ENCODE results near the gene MTMR12.

Gene MTMR12, protein sequence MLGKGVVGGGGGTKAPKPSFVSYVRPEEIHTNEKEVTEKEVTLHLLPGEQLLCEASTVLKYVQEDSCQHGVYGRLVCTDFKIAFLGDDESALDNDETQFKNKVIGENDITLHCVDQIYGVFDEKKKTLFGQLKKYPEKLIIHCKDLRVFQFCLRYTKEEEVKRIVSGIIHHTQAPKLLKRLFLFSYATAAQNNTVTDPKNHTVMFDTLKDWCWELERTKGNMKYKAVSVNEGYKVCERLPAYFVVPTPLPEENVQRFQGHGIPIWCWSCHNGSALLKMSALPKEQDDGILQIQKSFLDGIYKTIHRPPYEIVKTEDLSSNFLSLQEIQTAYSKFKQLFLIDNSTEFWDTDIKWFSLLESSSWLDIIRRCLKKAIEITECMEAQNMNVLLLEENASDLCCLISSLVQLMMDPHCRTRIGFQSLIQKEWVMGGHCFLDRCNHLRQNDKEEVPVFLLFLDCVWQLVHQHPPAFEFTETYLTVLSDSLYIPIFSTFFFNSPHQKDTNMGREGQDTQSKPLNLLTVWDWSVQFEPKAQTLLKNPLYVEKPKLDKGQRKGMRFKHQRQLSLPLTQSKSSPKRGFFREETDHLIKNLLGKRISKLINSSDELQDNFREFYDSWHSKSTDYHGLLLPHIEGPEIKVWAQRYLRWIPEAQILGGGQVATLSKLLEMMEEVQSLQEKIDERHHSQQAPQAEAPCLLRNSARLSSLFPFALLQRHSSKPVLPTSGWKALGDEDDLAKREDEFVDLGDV

DNA sequence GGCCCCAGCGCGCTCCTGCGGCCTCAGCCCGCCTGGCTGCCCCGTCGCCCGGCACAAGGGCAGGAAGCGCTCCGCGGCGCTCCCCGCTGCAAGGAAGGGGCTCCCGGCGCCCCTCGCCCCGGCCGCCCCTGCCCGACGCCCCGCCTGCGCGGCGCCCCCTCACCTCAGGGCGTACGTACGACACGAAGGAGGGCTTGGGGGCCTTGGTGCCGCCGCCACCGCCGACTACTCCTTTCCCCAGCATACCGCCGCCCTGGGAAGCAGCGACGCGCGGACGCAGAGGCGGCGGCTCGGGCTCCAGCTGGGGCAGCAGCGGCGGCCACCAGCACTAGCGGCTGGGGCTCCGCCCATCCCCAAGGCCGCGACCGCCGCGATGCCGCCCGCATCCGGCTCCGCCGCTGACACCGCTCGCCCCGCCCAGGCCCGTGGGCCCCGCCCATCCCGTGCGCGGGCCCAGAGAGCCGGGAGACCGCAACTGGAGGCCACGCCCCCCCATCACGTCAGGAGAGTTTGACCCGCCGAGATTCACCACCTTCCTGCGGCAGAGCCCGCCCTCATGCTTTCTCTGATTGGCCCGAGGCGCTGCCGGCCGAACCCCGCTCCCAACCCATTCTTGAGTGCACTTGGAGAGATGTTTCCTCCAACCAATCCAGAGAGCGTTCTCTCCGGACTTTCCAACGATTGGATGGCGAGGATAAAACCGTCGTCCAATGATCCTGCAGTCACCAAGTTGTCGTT lies at the start of gene MTMR12:
MTMR12 (minus strand) TSS at position 345 of the 738 bp plus-strand sequence; CDS start at position 244, 101 bp downstream.
- DNase-seq (ENCODE audit: low read depth in 2 of 2, low spot score in 1 of 2): peak; percentile 99 to 100

DNA sequence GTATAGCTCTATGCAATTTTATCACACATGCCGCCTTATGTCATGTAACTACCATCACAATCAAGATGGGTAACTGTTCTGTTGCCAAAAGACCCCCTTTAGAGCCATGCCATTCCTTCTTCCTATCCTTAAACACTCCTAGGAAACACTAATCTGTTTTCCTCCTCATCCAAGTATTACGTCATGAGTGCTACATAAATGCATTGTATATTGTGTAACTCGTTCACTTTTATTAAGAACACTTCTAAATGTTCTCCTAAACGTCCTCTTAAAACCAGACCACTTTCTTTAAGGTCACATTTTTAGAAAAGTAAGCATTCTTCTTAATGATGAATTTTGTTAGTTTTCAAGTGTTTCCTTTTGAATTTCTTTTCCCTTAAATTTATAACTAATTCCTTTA lies 49.8 kb upstream of the MTMR12 start:
- no peak for DNase-seq (ENCODE audit: low read depth in 2 of 2, low spot score in 1 of 2)

DNA sequence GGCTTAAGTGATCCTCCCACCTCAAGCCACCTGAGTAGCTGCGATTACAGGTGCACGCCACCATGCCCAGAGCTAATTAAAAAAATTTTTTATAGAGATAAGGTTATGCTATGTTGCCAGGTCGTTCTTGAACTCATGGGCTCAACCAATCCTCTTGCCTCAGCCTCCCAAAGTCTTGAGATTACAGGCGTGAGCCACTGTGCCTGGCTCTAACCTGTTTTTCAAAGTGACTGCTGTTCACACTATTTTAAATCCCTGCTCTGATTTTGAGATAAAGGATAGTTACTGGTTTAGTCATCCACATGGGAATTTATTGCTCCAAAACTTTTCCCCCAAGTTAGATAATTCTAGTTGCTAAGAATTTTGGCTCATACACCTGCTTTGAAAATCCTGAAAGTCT lies 48.2 kb upstream of the MTMR12 start:
- no peak for DNase-seq (ENCODE audit: low read depth in 2 of 2, low spot score in 1 of 2)

DNA sequence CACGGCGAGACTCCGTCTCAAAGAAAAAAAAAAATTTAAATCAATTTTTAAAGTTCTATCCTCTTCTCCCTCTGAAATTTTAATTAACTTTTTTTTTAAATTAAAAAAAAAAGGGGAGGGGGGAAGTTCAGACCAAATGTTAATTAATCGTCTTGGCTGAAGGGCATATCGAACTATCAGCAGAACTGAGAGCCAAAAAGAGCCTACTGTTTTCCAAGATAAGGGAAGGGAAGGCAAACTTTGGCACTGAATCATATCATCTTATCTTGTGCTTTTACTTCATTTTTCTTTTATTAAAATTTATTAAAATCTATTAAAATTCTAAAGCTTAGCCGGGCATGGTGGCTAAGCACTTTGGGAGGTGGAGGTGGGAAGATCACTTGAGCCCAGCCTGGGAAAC lies 45.9 kb upstream of the MTMR12 start:
- DNase-seq (ENCODE audit: low read depth in 2 of 2, low spot score in 1 of 2): no peak

DNA sequence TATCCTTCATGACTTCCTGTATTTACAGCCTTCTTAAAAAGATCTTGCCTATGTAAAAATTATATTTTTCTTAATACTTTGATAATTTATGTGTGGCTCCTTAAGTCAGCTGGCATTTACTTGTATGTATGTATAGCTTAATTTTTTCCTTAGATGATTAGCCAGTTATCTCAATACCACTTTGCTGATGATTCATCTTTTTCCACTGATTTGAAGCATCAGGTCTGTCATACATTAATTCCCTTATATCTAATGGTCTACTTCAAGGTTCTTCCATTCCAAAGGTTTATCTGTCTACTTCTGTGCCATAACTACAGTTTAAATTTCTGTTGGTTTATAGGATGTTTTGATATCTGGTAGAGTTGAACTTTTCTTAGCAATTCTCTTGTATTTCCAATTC lies 44.9 kb upstream of the MTMR12 start:
- DNase-seq (ENCODE audit: low read depth in 2 of 2, low spot score in 1 of 2): no peak

DNA sequence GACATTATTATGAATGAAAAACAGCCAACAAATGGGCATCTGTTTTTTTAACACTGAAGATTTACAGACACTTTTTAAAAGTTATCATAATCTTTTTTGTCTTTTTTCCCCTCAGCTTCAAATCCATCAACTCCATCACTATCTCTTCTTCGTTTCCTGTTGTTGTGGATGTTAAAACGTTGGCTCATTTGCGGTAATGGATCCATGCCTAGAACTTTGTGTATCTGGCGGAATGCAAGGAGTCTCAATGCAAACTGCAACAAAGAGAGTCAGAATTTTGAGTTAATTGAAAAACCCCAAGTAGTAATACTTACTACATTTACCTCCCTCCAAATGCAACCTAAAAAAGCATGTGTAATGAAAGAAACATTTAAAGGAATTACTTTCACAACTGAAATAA lies 42.9 kb upstream of the MTMR12 start:
- DNase-seq (ENCODE audit: low read depth in 2 of 2, low spot score in 1 of 2): no peak

DNA sequence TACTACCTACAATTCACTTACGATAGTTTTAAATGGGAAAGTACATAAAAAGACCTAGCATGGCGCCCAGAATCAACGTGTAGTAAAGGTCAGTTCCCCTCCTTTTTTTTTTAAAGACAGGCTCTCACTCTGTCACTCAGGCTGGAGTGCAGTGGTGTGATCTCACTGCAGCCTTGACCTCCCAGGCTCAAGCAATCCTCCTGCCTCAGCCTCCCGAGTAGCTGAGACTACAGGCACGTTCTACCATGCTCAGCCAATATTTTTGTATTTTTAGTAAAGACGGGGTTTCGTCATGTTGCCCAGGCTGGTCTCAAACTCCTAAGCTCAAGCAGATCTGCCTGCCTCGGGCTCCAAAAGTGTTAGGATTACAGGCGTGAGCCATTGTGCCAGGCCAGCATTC lies 40.7 kb upstream of the MTMR12 start:
- no peak for DNase-seq (ENCODE audit: low read depth in 2 of 2, low spot score in 1 of 2)

DNA sequence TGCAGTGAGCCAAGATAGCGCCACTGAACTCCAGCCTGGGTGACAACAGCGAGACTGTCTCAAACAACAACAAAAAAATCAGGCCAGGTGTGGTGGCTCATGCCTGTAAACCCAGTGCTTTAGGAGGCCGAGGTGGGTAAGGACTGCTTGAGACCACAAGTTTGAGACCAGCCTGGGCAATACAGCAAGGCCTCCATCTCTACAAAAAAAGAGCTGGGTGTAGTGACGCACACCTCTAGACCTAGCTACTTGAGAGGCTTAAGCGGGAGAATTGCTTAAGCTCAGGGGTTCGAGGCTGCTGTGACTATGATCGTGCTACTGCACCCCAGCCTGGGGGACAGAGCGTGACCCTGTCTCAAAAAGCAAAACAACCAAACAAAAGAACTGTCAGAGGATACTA lies 39.9 kb upstream of the MTMR12 start:
- DNase-seq (ENCODE audit: low read depth in 2 of 2, low spot score in 1 of 2): no peak

DNA sequence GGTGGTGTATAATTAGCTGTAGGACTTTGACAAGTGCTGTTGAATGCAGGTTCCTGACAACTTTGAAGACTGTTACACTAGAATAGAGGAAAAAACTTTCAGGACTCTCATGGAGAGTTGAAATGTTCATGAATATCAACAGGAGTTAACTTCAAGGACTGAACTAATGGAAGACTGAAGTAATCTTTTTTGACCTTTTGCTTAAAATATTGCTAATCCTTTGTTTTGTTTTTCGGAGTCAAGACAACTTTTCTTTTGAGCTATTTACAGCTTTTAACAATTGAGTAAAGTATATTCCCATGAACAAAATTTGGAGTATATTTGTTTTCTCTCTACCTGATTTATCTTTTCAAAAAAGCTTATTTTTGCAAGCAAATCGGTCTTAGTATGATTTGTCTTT lies 34.1 kb upstream of the MTMR12 start:
- no peak for DNase-seq (ENCODE audit: low read depth in 2 of 2, low spot score in 1 of 2)

DNA sequence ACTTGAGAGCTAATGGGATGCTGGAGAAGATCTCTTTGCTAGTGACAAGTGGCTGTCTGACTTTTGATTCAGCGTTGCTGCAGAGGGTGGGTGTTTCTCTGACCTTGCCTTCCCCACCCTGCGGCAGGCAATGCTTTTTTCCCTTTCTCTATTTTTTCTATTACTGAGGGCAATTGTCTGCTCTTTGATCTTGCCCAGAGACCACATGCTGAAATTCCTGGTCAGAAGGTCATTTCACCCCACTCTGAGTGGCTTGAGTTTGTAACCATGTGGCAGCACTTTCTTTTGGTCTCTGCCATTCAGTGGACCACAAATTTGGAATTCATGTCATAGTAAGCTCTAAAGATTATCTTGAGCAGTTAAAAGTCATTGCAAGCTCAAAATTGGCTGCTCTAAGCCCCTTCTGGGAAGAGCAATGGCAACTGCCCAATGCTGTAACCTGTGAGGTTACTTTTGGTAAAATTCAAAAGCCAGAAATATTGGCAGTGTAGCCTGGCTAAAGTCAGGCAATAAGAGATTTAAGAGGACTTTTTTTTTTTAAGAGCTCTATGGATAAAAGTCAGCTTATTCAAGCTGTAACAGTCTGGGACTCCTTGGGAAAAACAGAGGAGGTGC lies 30.4 kb upstream of the MTMR12 start:
- no peak for DNase-seq (ENCODE audit: low read depth in 2 of 2, low spot score in 1 of 2)

DNA sequence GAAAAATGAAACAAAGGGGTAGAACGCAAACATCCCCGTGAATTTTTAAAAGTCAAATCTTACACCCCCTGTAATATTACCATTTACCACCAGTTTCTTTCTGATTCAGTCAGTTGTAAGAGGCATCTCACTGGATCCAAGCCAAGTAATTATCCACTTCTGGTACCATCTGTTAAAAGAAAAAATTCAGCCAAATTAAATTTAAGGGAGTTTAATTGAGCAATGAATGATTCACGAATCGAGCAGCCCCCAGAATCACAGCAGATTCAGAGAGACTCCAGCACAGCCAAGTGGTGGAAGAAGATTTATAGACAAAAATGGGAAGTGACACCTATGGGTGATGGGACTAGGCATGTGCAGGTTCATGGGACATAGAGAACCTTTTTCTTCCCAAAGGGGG lies 29.9 kb upstream of the MTMR12 start:
- DNase-seq (ENCODE audit: low read depth in 2 of 2, low spot score in 1 of 2): no peak

DNA sequence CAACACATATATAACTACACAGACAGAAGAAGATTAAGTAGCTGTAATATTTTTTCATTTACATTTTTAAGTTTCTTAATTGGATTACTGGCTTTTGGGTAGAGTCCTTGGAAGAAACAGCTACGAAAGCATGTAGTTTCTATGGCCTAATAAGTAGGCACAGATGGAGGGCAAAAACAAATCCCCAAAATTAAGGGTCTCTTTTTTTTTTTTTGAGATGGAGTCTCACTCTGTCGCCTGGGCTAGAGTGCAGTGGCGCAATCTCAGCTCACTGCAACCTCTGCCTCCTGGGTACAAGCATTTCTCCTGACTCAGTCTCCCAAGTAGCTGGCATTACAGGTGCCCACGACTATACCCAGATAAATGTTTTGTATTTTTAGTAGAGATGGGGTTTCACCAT lies 27.1 kb upstream of the MTMR12 start:
- DNase-seq (ENCODE audit: low read depth in 2 of 2, low spot score in 1 of 2): no peak

DNA sequence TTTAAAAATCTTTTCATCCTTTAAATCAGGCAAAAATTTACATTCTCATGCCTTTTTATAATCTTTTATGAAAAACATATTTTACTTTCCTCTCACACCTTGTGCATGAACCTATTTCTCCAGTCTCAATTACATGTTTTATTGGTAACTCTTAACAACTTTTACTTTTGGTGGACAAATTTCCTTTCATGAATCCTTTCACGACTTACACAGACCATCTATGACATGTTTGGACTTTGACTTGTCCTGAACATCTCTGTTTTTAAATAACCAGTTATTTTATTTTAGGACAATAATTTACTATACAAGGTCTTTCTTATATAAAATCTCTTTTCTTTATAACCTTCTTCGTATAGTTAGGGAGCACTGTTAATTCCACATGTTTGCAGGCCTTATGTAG lies 26.5 kb upstream of the MTMR12 start:
- no peak for DNase-seq (ENCODE audit: low read depth in 2 of 2, low spot score in 1 of 2)

DNA sequence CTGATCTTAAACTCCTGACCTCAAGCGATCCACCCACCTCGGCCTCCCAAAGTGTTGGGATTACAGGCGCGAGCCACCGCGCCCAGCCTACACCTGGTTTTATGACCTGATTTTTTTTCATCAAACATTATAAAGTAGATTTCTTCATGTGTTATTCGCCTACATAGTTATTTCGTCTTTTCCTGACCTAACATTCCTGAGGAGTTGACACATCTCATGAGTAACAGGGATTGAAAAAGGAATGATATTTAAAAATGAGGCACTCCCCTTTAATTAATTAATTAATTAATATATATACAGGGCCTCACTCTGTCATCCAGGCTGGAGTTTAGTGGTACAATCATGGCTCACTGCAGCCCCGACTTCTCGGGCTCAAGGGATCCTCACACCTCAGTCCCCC lies 20.2 kb upstream of the MTMR12 start:
- no peak for DNase-seq (ENCODE audit: low read depth in 2 of 2, low spot score in 1 of 2)

DNA sequence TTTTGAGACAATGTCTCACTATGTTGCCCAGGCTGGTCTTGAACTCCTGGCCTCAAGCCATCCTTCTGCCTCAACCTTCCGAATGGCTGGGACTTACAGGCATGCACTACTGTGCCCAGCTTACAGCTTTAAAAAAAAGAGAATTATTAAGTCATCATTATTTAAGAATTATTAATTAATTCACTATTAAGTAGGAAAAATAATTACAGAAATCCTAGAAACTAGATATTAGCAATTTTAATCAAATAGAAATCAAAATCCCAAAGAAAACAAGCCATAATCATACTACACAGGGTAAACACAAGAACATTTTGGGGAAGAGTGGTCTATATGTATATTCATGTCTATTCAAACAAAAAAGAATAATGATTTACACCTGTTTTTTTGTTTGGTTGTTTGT lies 19.6 kb upstream of the MTMR12 start:
- DNase-seq (ENCODE audit: low read depth in 2 of 2, low spot score in 1 of 2): no peak

DNA sequence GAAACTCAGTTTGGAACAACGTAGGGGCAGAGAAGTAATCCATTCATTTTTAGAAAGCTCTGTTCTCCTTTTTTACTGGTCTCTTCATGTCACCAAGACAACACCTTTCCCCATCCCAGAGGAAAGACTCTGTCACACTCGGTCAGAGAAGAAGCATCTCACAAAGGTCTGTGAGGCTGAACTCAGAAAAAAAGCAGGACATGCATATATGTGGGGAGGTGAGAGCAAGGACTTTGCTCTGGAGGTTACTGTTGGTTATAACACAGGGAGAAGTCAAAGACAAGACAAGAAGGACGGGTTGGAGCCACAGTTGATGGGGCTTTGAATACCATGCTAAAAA lies 19.2 kb upstream of the MTMR12 start:
- no peak for DNase-seq (ENCODE audit: low read depth in 2 of 2, low spot score in 1 of 2)

DNA sequence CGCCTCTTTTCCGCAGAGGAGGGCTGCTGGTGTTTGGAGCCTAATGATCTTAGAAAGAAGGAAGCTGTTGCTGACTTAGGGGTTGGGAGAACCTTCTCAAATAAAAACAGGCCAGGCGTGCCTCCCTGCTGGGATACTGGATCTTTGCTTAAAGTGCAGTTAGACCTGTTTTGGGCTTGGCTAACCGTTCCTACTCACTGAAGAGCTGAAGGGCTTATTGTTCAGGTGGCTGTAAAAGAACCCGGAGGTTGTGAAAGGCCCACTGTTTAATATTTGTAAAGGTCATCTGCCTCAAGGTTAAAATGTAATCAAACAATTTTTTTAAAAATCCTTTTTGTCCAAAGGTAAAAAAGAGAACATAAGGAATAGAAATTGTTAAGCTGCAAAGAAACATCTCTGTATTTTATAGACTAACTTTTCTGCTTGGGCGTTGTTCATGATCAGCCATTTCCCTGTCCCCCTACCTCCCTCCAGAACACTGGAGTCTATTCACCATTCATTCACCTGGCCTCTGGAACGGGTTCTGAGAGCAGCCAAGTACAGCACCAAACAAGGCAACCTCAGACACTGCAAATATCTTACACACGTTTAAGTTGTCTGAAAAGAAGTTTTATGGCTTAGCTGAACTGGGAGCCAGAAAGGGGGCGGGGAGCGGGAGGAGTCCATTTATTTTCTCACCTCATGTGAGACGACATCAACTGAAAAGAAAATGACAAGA lies 18.6 kb upstream of the MTMR12 start:
- DNase-seq (ENCODE audit: low read depth in 2 of 2, low spot score in 1 of 2): no peak

DNA sequence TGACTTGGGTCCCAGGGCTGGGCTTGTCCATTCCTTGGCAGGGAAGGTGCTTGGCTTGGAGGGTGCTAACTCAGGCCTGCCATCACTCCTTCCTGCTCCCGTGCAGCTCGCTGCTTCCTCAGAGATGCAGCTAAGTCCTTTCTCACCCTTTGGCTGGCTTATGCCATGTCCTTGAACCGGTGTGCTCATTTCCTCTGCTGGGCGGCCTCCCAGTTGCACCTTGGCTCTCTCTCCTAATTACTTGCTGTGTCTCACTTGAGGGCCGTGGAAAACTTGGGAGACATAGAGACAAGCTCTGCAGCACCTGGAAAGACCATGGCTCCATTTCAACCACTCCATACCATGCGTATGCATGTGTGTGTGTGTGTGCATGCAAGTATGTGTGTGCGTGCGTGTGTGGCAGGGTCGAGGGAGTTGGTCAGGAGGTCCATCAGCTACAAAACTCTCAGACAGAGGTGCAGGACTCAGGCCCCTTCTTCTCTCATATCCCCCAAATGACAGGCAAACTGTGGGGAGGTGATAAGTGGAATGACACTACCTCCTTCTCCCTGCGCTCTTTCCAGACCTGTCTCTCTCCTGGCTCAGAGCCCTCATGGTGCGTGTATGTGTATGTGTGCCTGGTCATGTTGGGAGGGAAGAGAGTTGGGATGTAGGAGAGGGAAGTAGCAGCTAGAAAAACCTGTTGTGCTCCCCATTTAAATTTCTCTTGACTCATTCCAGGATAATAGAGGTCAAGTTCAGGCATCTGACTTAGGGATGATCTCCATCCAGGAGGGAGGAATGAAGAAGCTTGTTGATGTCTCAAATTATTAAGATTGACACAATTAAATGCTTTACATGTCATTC lies 17.6 kb upstream of the MTMR12 start:
- DNase-seq (ENCODE audit: low read depth in 2 of 2, low spot score in 1 of 2): no peak

DNA sequence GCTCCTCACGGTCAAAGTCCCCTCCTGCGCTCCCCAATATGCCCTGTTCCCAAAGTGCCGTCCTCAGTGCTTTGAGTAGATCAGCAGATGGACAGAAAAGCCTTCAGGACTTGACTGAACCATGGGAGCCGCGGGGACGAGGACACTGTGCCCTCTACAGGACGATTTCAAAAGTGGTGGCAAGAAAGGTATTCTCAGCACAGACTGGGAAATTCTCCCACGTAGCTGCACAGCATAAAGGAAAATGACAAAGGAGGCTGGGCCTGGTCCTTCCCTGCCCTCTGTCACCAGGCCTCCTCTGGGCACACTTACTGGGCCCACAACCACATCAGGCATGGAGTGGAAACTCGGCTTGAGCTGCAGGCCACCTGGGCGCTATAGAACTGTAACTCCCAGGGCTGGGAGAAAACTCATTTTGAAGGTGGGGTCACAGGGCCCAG lies 16.7 kb upstream of the MTMR12 start:
- DNase-seq (ENCODE audit: low read depth in 2 of 2, low spot score in 1 of 2): peak in 1 of 2 donors; percentile 8

DNA sequence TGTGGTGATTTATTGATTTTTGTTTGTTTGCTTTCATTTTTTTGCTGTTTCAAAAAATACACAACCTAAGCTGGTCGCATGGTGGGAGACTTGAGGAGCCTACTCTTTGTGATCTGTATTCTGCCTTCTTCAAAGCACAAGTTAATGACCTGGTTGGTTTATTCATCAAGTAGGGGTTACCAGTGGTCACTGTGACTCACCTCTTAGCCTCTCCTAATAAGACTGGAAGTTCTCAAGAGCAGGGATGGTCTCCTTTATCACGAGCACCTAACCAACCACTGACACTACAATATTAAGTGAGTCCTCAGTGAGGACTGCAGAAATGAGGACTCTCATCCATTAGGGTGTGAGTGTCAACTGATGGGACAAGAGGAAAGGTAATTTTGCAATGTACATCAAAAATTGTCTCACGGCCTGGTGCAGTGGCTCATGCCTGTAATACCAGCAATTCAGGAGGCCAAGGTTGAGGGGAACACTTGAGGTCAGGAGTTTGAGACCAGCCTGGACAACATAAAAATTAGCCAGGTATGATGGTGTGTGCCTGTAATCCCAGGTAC lies 13.6 kb upstream of the MTMR12 start:
- DNase-seq (ENCODE audit: low read depth in 2 of 2, low spot score in 1 of 2): no peak
